Measurements from ENCODE around the gene FARSB. TPM values are rescaled to one million over a fixed set of nuclear protein-coding genes. Genes with fewer than 3 reads are reported as not detected.
A peak's percentile ranks its signal among the peaks of the same experiment; 100 is the strongest.

FARSB gene
- total RNA-seq, 3 donors from 2014 or later = 67.3 to 73.2 (median 72.1) TPM

DNA sequence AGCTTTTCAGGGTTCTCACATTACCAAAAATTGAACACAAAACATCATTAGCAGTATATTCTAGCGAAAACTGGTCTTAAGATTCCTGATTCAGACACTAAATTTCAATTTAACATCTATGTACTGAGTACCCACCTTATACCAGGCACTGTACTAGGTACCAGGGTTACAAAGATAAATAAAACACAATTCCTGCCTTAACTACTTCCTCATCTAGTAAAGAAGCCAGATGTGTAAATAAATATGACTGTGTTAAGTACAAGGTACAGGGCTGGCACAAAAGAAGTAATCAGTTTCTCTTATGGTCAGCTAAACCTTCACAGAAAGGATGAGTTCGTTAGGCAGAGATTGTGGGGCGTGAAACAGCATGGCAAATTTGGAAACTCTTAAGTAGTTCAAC, 6.1 kb downstream of the FARSB start:
- ATAC-seq (no peak), DNase-seq (no peak)
- H3K9me3 Mint-ChIP-seq = no peaks in the 10 kb centered on the region
- no peaks in the 10 kb centered on the region for H3K27me3 Mint-ChIP-seq (ENCODE audit: low read depth)
- no peak overlapping the region for H3K4me3 Mint-ChIP-seq
- H3K36me3 Mint-ChIP-seq (ENCODE audit: insufficient read depth) = peaks cover 44% of the 10 kb centered on the region
- H3K4me1 Mint-ChIP-seq (ENCODE audit: low read depth) = peaks cover 44% of the 10 kb centered on the region

DNA sequence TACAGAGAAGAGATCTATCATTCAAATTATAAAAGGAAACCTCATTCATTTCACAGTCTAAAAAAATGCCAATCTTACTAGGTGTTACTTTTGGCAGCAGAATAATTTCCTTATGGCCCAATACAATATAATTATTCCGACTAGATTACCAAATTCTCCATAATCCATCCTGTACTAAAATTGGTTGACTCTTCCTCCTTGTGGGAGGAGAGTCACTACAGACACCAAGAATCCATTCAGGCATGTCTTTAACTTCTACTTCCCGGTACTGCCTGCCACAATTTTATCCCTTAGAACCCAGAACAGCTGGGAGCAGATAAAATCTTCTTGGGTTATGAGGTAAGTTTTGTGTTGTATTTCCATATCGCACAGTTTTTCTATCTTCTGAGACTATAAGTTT, 9.9 kb downstream of the FARSB start:
- DNase-seq (no peak), ATAC-seq (no peak)
- H3K36me3 Mint-ChIP-seq (ENCODE audit: insufficient read depth) = peaks cover 55% of the 10 kb centered on the region
- no peaks in the 10 kb centered on the region for H3K9me3 Mint-ChIP-seq
- peaks cover 11% of the 10 kb centered on the region for H3K4me1 Mint-ChIP-seq (ENCODE audit: low read depth)
- H3K27me3 Mint-ChIP-seq (ENCODE audit: low read depth) = no peaks in the 10 kb centered on the region
- H3K4me3 Mint-ChIP-seq = no peak overlapping the region

DNA sequence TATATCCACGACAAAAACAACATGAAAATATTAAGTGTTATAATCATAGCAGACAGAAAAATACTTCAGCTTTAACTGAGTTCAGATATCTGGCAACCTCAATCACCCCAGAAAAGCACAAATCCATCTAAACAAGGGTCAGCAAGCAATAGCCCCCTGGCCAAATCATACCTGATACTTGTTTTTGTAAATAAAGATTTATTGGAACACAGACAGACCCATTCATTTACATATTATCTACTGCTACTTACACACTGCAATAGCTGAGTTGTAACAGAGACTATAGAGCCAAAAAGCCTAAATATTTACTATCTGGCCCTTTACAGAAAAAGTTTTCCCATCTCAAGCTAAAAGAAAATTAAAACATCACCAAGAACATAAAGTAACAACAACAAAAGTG, 12.8 kb downstream of the FARSB start:
- H3K4me1 Mint-ChIP-seq (ENCODE audit: low read depth) = no peaks in the 10 kb centered on the region
- H3K36me3 Mint-ChIP-seq (ENCODE audit: insufficient read depth) = peaks cover 49% of the 10 kb centered on the region
- no peak overlapping the region for H3K4me3 Mint-ChIP-seq
- no peaks in the 10 kb centered on the region for H3K27me3 Mint-ChIP-seq (ENCODE audit: low read depth)
- DNase-seq = no peak
- no peak for ATAC-seq
- H3K9me3 Mint-ChIP-seq = no peaks in the 10 kb centered on the region

DNA sequence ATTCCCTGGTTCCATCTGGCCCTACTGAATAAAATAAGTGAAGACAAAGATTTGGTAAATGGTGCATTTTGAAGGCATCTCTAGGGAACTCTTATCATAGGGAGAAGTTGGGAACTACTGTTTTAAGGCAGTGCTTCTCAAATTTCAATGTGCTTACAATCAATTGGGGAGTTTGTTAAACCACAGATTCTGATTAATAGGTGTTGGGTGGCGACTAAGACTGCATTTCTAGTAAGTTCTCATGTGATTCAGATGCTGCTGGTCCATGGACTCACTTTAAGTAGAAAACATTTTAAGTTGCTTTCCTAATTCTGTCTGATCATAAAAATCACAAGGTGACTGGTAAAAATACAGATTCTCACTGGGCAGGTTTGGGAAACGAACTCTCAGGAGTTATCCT, 14.6 kb downstream of the FARSB start:
- no peaks in the 10 kb centered on the region for H3K4me1 Mint-ChIP-seq (ENCODE audit: low read depth)
- no peak for DNase-seq
- H3K9me3 Mint-ChIP-seq = no peaks in the 10 kb centered on the region
- peaks cover 56% of the 10 kb centered on the region for H3K36me3 Mint-ChIP-seq (ENCODE audit: insufficient read depth)
- ATAC-seq = no peak
- no peaks in the 10 kb centered on the region for H3K27me3 Mint-ChIP-seq (ENCODE audit: low read depth)
- H3K4me3 Mint-ChIP-seq = no peak overlapping the region

- DNase-seq (no peak), ATAC-seq (no peak)
- Mint-ChIP-seq H3K36me3 (ENCODE audit: insufficient read depth) (peaks cover 51% of the 10 kb centered on the region), H3K27me3 (ENCODE audit: low read depth) (no peaks in the 10 kb centered on the region), H3K4me1 (ENCODE audit: low read depth) (peaks cover 2% of the 10 kb centered on the region), H3K9me3 (no peaks in the 10 kb centered on the region), H3K4me3 (no peak overlapping the region)
Observed at GRCh38 chr2:222637067-222637466, 18.8 kb downstream of the FARSB start.

DNA sequence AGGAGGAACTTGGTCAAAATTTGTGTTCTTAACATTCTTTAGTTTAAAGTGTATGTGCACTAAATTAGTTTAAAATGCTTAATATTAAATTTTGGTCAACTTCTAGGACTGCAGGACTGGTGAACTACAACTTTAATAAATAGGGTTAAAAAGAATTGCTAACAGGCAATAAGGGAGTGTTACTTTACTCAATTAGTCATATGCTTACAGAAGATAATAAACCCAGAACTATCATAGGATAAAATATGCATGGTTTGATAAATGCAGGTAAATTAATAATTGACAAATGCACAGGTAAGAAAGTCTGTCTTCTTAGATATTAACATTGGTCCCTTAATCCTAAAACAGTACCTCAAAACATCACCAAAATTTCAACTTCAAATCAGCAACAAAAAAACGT, 20.6 kb downstream of the FARSB start:
- Mint-ChIP-seq H3K4me3 (no peak overlapping the region), H3K36me3 (ENCODE audit: insufficient read depth) (peaks cover 55% of the 10 kb centered on the region), H3K4me1 (ENCODE audit: low read depth) (peaks cover 2% of the 10 kb centered on the region), H3K9me3 (no peaks in the 10 kb centered on the region), H3K27me3 (ENCODE audit: low read depth) (no peaks in the 10 kb centered on the region)
- no peak for ATAC-seq
- no peak for DNase-seq

DNA sequence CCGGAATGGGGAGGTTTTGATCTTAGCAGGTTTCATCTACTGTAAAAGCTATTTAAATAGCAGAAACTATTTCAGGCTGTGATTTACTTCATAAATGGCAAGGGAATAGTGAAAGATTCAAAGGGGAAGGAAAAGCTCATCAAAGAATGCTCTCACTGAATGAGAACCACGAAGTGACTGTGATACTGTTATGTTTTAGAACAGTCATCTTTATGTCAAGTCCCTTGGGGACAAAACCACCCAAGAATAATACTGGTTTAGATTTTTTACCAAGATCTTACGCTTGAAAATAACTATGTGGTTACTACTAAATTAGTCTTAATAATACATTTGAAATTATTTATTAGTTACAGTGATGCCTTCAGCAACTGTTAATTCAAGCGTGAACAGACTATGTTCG, 28.1 kb downstream of the FARSB start:
- H3K4me3 Mint-ChIP-seq = no peak overlapping the region
- no peaks in the 10 kb centered on the region for H3K27me3 Mint-ChIP-seq (ENCODE audit: low read depth)
- H3K9me3 Mint-ChIP-seq = no peaks in the 10 kb centered on the region
- DNase-seq (no peak), ATAC-seq (no peak)
- H3K4me1 Mint-ChIP-seq (ENCODE audit: low read depth) = no peaks in the 10 kb centered on the region
- peaks cover 54% of the 10 kb centered on the region for H3K36me3 Mint-ChIP-seq (ENCODE audit: insufficient read depth)

DNA sequence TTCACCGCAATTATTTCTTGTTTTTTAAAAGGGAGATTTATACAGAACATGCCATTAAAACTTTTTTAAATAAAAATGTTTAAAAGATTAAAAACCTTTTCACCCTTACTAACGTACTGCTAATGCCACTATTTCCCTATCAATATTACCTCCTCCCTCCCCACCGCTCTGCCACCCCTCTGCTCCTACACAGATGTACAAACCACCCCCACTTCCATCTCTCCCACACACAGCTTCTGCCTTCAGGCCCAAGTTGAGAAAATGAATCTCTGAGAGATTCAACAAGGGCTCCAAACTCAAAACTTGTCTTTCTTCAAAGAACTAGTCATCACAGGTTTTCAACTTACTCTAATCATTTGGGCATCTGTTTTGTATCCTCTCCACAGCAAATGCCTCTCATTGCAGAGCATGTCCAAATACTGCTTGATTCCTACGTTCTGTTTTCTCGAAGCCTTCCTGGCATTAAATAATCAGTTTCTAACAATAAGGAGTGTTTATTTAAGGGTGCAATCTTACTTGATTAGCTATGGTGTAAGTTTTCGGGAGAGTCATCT, 32.1 kb downstream of the FARSB start:
- no peak for ATAC-seq
- DNase-seq = no peak
- Mint-ChIP-seq H3K4me3 (no peak overlapping the region), H3K27me3 (ENCODE audit: low read depth) (no peaks in the 10 kb centered on the region), H3K36me3 (ENCODE audit: insufficient read depth) (peaks cover 47% of the 10 kb centered on the region), H3K4me1 (ENCODE audit: low read depth) (no peaks in the 10 kb centered on the region), H3K9me3 (no peaks in the 10 kb centered on the region)

DNA sequence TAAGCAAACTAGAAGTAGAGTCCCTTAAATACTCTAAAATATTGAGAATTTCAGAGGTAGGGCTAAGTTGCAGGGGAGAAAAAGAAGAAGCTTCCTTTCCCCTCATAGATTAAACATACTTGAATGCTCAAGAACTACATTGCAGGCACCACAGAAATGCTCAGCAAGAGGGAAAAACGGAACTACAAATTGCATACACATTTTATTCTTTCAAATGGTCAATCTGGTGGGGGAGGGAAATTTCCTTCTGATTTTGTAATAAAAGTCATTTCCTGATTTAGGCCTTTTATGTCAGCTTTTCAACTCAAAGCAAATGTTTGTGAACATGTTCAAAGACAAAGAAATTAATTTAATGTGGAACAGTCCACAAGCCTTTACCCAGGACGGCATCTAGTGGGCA, 33.0 kb downstream of the FARSB start:
- H3K9me3 Mint-ChIP-seq = no peaks in the 10 kb centered on the region
- no peak for ATAC-seq
- DNase-seq = no peak
- no peaks in the 10 kb centered on the region for H3K4me1 Mint-ChIP-seq (ENCODE audit: low read depth)
- no peak overlapping the region for H3K4me3 Mint-ChIP-seq
- H3K27me3 Mint-ChIP-seq (ENCODE audit: low read depth) = no peaks in the 10 kb centered on the region
- peaks cover 50% of the 10 kb centered on the region for H3K36me3 Mint-ChIP-seq (ENCODE audit: insufficient read depth)

GRCh38 chr2:222621893-222622292, 34.0 kb downstream of the FARSB start:
- Mint-ChIP-seq H3K36me3 (ENCODE audit: insufficient read depth) (peaks cover 42% of the 10 kb centered on the region), H3K4me1 (ENCODE audit: low read depth) (no peaks in the 10 kb centered on the region)
- no peak for ATAC-seq

GRCh38 chr2:222615320-222615719, 40.6 kb downstream of the FARSB start:
- no peak for ATAC-seq
- H3K36me3 Mint-ChIP-seq (ENCODE audit: insufficient read depth) = peaks cover 35% of the 10 kb centered on the region
- no peaks in the 10 kb centered on the region for H3K4me1 Mint-ChIP-seq (ENCODE audit: low read depth)
- no peaks in the 10 kb centered on the region for H3K27me3 Mint-ChIP-seq (ENCODE audit: low read depth)
- no peak for DNase-seq
- no peaks in the 10 kb centered on the region for H3K9me3 Mint-ChIP-seq
- no peak overlapping the region for H3K4me3 Mint-ChIP-seq

More at GRCh38 chr2:222621893-222622292, 34.0 kb downstream of the FARSB start:
- Mint-ChIP-seq H3K9me3 (no peaks in the 10 kb centered on the region), H3K27me3 (ENCODE audit: low read depth) (no peaks in the 10 kb centered on the region), H3K4me3 (no peak overlapping the region)
- DNase-seq = no peak

- no peaks in the 10 kb centered on the region for H3K4me1 Mint-ChIP-seq (ENCODE audit: low read depth)
- H3K36me3 Mint-ChIP-seq (ENCODE audit: insufficient read depth) = peaks cover 32% of the 10 kb centered on the region
- H3K9me3 Mint-ChIP-seq = no peaks in the 10 kb centered on the region
- peak in 1 of 2 donors; percentile 46 for ATAC-seq
- no peak for DNase-seq
- no peak overlapping the region for H3K4me3 Mint-ChIP-seq
- no peaks in the 10 kb centered on the region for H3K27me3 Mint-ChIP-seq (ENCODE audit: low read depth)
Observed at GRCh38 chr2:222613715-222614331, 42.1 kb downstream of the FARSB start.

- ATAC-seq (no peak), DNase-seq (no peak)
- no peak overlapping the region for H3K4me3 Mint-ChIP-seq
- peaks cover 33% of the 10 kb centered on the region for H3K36me3 Mint-ChIP-seq (ENCODE audit: insufficient read depth)
- H3K9me3 Mint-ChIP-seq = no peaks in the 10 kb centered on the region
- no peaks in the 10 kb centered on the region for H3K27me3 Mint-ChIP-seq (ENCODE audit: low read depth)
- no peaks in the 10 kb centered on the region for H3K4me1 Mint-ChIP-seq (ENCODE audit: low read depth)
Observed at GRCh38 chr2:222611684-222612083, 44.2 kb downstream of the FARSB start.

GRCh38 chr2:222610746-222611145, 45.1 kb downstream of the FARSB start:
- DNase-seq (no peak), ATAC-seq (no peak)
- Mint-ChIP-seq H3K36me3 (ENCODE audit: insufficient read depth) (peaks cover 35% of the 10 kb centered on the region), H3K9me3 (no peaks in the 10 kb centered on the region), H3K4me1 (ENCODE audit: low read depth) (peaks cover 1% of the 10 kb centered on the region), H3K27me3 (ENCODE audit: low read depth) (no peaks in the 10 kb centered on the region), H3K4me3 (no peak overlapping the region)

DNA sequence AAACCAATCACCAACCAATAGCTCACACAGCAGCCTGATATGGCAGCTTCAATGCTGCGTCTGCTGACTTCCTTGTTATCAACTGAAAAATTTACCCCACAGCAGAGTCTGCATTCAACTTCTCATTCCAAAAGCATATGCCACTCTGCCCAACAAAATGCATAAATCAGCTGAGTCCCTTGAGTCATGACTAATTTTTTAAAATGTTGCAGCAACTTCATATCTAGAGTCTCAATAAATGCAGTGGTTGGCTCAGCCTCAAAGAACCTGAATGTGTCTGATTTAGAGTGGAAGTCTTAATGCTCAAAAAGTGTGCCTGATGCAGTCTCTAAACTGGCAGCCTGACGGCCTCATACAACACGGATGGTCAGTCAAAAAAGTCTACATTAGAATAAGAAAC, 46.5 kb downstream of the FARSB start:
- ATAC-seq (no peak), DNase-seq (no peak)
- no peaks in the 10 kb centered on the region for H3K27me3 Mint-ChIP-seq (ENCODE audit: low read depth)
- no peaks in the 10 kb centered on the region for H3K9me3 Mint-ChIP-seq
- H3K36me3 Mint-ChIP-seq (ENCODE audit: insufficient read depth) = peaks cover 32% of the 10 kb centered on the region
- H3K4me1 Mint-ChIP-seq (ENCODE audit: low read depth) = peaks cover 1% of the 10 kb centered on the region
- no peak overlapping the region for H3K4me3 Mint-ChIP-seq
